Lower leg skin (tissue), 4 donors: ENCODE results near the gene DGKI. TPM values are rescaled to one million over a fixed set of nuclear protein-coding genes. Genes with fewer than 3 reads are reported as not detected.
"Not testable (repeated sequence)": the region's sequence is repeated elsewhere in the genome, so short reads cannot be mapped to it uniquely, and the experiment has no call there.

ENCODE experiments used
- DNase-seq, 2 donors: peaks; one replicate each; pipeline ENCODE4 v3.0.0-alpha.2; 2019; ENCODE audit warnings: low spot score in 2 of 2
- H3K4me3 ChIP-seq: fragments of 200-600 bp; sonication (generic); 2 replicates; pipeline ENCODE4 v1.5.1; 2017; ENCODE audit warnings: mild to moderate bottlenecking, low read depth; ENCODE audit not compliant: poor library complexity, severe bottlenecking
- CTCF ChIP-seq, 3 donors: fragments of 450-650 bp; IDR thresholded peaks; one replicate each; pipeline ENCODE4 v1.5.1; 2016; ENCODE audit warnings: antibody characterized with exemption in 3 of 3, mild to moderate bottlenecking in 3 of 3, moderate library complexity in 2 of 3
- POLR2A ChIP-seq, 2 donors: fragments of 450-650 bp; IDR thresholded peaks; one replicate each; pipeline ENCODE4 v1.6.1; 2016 to 2017; ENCODE audit warnings: antibody characterized with exemption in 2 of 2, mild to moderate bottlenecking in 1 of 2, moderate library complexity in 1 of 2
- WGBS, 2 donors: methylation state at CpG; one replicate each; pipeline ENCODE4 v1.1.5; 2018; 5-methylcytosine and 5-hydroxymethylcytosine counted together
- intact Hi-C: fragments of 100-400 bp; cut with DNase I; formaldehyde crosslinking; loops from one replicate; pipeline ENCODE4 v1.15.0; 2023; ENCODE audit warnings: low total_unique reads
- total RNA-seq, 4 donors: library from RNA; depleted of rRNA; stranded (reverse); fragments of >200 nt; gene quantifications; one replicate each; pipeline ENCODE4 v1.1.0, GENCODE V29; 2016

DGKI gene
- total RNA-seq, 4 donors from 2014 or later: 0.34 to 2.1 (median 1.3) TPM

- intact Hi-C loops: no loop called here
- WGBS, 2 donors: 87 to 89% methylated on average over 1 of the region's 1 CpG
- TF ChIP-seq CTCF (IDR thresholded peaks at IDR 0.05) (no peak), POLR2A (IDR thresholded peaks at IDR 0.05) (no peak)
- no peak overlapping the region for H3K4me3 ChIP-seq
- no peak for DNase-seq
Measured at GRCh38 chr7:137836541-137836940, 10.2 kb downstream of the DGKI start.

- DNase-seq: no peak
- intact Hi-C loops: no loop called here
- WGBS, 2 donors: 82 to 87% methylated on average over 3 of the region's 3 CpGs
- TF ChIP-seq POLR2A (IDR thresholded peaks at IDR 0.05) (no peak), CTCF (IDR thresholded peaks at IDR 0.05) (no peak)
- H3K4me3 ChIP-seq: no peak overlapping the region
Measured at GRCh38 chr7:137836113-137836509, 10.7 kb downstream of the DGKI start.

- no peak for TF ChIP-seq POLR2A (IDR thresholded peaks at IDR 0.05)
- no peak for TF ChIP-seq CTCF (IDR thresholded peaks at IDR 0.05)
- 69 to 73% methylated on average over 3 of the region's 3 CpGs for WGBS, 2 donors
- no peak overlapping the region for H3K4me3 ChIP-seq
- intact Hi-C loops: no loop called here
- DNase-seq: no peak
Measured at GRCh38 chr7:137835486-137836112, 11.2 kb downstream of the DGKI start.

GRCh38 chr7:137834552-137834951 lies 12.2 kb downstream of the DGKI start:
- intact Hi-C loops: no loop called here
- H3K4me3 ChIP-seq: no peak overlapping the region
- no peak for DNase-seq
- 96 to 98% methylated on average over 1 of the region's 1 CpG for WGBS, 2 donors
- TF ChIP-seq CTCF (IDR thresholded peaks at IDR 0.05) (no peak), POLR2A (IDR thresholded peaks at IDR 0.05) (no peak)

GRCh38 chr7:137832990-137833389 lies 13.8 kb downstream of the DGKI start:
- DNase-seq, intact Hi-C loops, H3K4me3 ChIP-seq: not testable (repeated sequence)
- 93 to 94% methylated on average over 2 of the region's 2 CpGs for WGBS, 2 donors

- 95 to 98% methylated on average over 2 of the region's 2 CpGs for WGBS, 2 donors
- intact Hi-C loops: no loop called here
- no peak for DNase-seq
- no peak overlapping the region for H3K4me3 ChIP-seq
- TF ChIP-seq CTCF (IDR thresholded peaks at IDR 0.05): no peak
- TF ChIP-seq POLR2A (IDR thresholded peaks at IDR 0.05): no peak
Measured at GRCh38 chr7:137832382-137832781, 14.4 kb downstream of the DGKI start.

GRCh38 chr7:137831555-137831954 lies 15.2 kb downstream of the DGKI start:
- intact Hi-C loops, H3K4me3 ChIP-seq: not testable (repeated sequence)
- 94 to 96% methylated on average over 1 of the region's 1 CpG for WGBS, 2 donors

More at GRCh38 chr7:137831555-137831954, 15.2 kb downstream of the DGKI start:
- DNase-seq: not testable (repeated sequence)
